Liver (tissue), 9 donors: ENCODE data around the gene SLC25A39. TPM values are rescaled to one million over a fixed set of nuclear protein-coding genes. Genes with fewer than 3 reads are reported as not detected.

Source experiments
- DNase-seq: peaks from one replicate; pipeline ENCODE4 v3.0.0-alpha.2; 2017; ENCODE audit warnings: low spot score
- H3K27ac ChIP-seq, 2 donors: one replicate each; pipeline ENCODE4 v1.7.0; 2013; ENCODE audit warnings: inconsistent platforms in 2 of 2, low read length in 2 of 2, control low read depth in 1 of 2, low read depth in 1 of 2, mild to moderate bottlenecking in 1 of 2
- H3K27me3 ChIP-seq, 4 donors: one replicate each; pipeline versions ENCODE4 v1.6.1 to v1.7.0; 2013; ENCODE audit warnings: low read length in 3 of 4, inconsistent platforms in 1 of 4, mild to moderate bottlenecking in 1 of 4, moderate library complexity in 1 of 4; ENCODE audit not compliant: control insufficient read depth in 4 of 4, insufficient read depth in 4 of 4
- H3K36me3 ChIP-seq, 4 donors: one replicate each; pipeline versions ENCODE4 v1.6.1 to v1.7.0; 2013; ENCODE audit warnings: low read length in 3 of 4, mild to moderate bottlenecking in 3 of 4, low read depth in 1 of 4, moderate library complexity in 1 of 4; ENCODE audit not compliant: control insufficient read depth in 4 of 4, insufficient read depth in 3 of 4
- H3K4me1 ChIP-seq, 4 donors: one replicate each; pipeline versions ENCODE4 v1.6.1 to v1.7.0; 2013; ENCODE audit warnings: low read length in 3 of 4, mild to moderate bottlenecking in 3 of 4, moderate library complexity in 1 of 4; ENCODE audit not compliant: control insufficient read depth in 4 of 4, insufficient read depth in 4 of 4
- H3K4me3 ChIP-seq, 3 donors: one replicate each; pipeline versions ENCODE4 v1.6.1 to v1.7.0; 2013; ENCODE audit warnings: low read length in 3 of 3, control low read depth in 1 of 3, low read depth in 1 of 3, mild to moderate bottlenecking in 1 of 3
- H3K9ac ChIP-seq, 2 donors: one replicate each; pipeline ENCODE4 v1.7.0; 2013; ENCODE audit warnings: low read length in 2 of 2, mild to moderate bottlenecking in 2 of 2, moderate library complexity in 2 of 2, control low read depth in 1 of 2, low read depth in 1 of 2
- H3K9me3 ChIP-seq, 4 donors: one replicate each; pipeline versions ENCODE4 v1.6.1 to v1.7.0; 2013; ENCODE audit warnings: low read length in 3 of 4; ENCODE audit not compliant: control insufficient read depth in 4 of 4
- FOXA1 ChIP-seq: IDR thresholded peaks from 2 replicates; pipeline ENCODE4 v1.6.1; 2016; ENCODE audit warnings: antibody characterized with exemption
- FOXA2 ChIP-seq: IDR thresholded peaks from 2 replicates; pipeline ENCODE4 v1.6.1; 2016; ENCODE audit warnings: antibody characterized with exemption
- HNF4A ChIP-seq, 2 donors: conservative IDR thresholded peaks; 2 replicates each; pipeline ENCODE4 v1.6.1; 2016; ENCODE audit warnings: antibody characterized with exemption in 2 of 2, mild to moderate bottlenecking in 2 of 2
- HNF4G ChIP-seq: IDR thresholded peaks from 2 replicates; pipeline ENCODE4 v1.6.1; 2016; ENCODE audit warnings: antibody characterized with exemption
- NR2F2 ChIP-seq: IDR thresholded peaks from 2 replicates; pipeline ENCODE4 v1.6.1; 2016; ENCODE audit warnings: antibody characterized with exemption
- RAD21 ChIP-seq, 2 donors: IDR thresholded peaks; 2 replicates each; pipeline ENCODE4 v1.6.1; 2016; ENCODE audit warnings: antibody characterized with exemption in 2 of 2, mild to moderate bottlenecking in 2 of 2
- RXRA ChIP-seq, 2 donors: IDR thresholded peaks; 2 replicates each; pipeline ENCODE4 v1.6.1; 2017 to 2018; ENCODE audit warnings: antibody characterized with exemption in 2 of 2, mild to moderate bottlenecking in 1 of 2
- SP1 ChIP-seq: IDR thresholded peaks from 2 replicates; pipeline ENCODE4 v1.6.1; 2018; ENCODE audit warnings: antibody characterized with exemption, mild to moderate bottlenecking
- TAF1 ChIP-seq: conservative IDR thresholded peaks from 2 replicates; pipeline ENCODE4 v1.6.1; 2016; ENCODE audit warnings: antibody characterized with exemption, mild to moderate bottlenecking
- YY1 ChIP-seq: IDR thresholded peaks from 2 replicates; pipeline ENCODE4 v1.6.1; 2016; ENCODE audit warnings: antibody characterized with exemption, mild to moderate bottlenecking
- WGBS: extraction: QIAGEN DNeasy Blood & Tissue Kit; methylation state at CpG from one replicate; pipeline ENCODE4 v1.1.7; 2013; 5-methylcytosine and 5-hydroxymethylcytosine counted together
- polyA plus RNA-seq, 2 donors: library from polyadenylated mRNA; stranded (reverse) in 1 of 2; unstranded in 1 of 2; fragments of 200-250 nt in 1 of 2; fragments of >200 nt in 1 of 2; fragmentation: Nextera tagmentation in 1 of 2; extraction: Ambion mirVana in 1 of 2; gene quantifications; one replicate each; pipeline versions ENCODE4 v1.2.1 to v1.2.3, GENCODE V29; 2013 to 2015
- total RNA-seq, 2 donors: library from RNA; depleted of rRNA; stranded (reverse); fragments of >200 nt; gene quantifications; one replicate each; pipeline ENCODE4 v1.2.3, GENCODE V29; 2014
- TF ChIP-seq, protein P1 (sequence below): IDR thresholded peaks from 2 replicates; pipeline ENCODE4 v1.6.1; 2016; ENCODE audit warnings: antibody characterized with exemption
- TF ChIP-seq, protein P2 (sequence below): fragments of 150-350 bp; IDR thresholded peaks from 2 replicates; pipeline ENCODE4 v1.5.1; 2017; ENCODE audit warnings: improper control_type of control experiment, low read depth, low read length; ENCODE audit not compliant: missing input control
- TF ChIP-seq, protein P3 (sequence below): IDR thresholded peaks from 2 replicates; pipeline ENCODE4 v1.6.1; 2016; ENCODE audit warnings: antibody characterized with exemption, mild to moderate bottlenecking
- donor health status: healthy.
- donor health status: healthy.
- donor health status: healthy.
- donor health status: healthy.
- donor health status: healthy.

The SLC25A39 gene
- total and polyA plus RNA-seq, 4 donors = 62.0 to 395 (median 83.8) TPM

DNA sequence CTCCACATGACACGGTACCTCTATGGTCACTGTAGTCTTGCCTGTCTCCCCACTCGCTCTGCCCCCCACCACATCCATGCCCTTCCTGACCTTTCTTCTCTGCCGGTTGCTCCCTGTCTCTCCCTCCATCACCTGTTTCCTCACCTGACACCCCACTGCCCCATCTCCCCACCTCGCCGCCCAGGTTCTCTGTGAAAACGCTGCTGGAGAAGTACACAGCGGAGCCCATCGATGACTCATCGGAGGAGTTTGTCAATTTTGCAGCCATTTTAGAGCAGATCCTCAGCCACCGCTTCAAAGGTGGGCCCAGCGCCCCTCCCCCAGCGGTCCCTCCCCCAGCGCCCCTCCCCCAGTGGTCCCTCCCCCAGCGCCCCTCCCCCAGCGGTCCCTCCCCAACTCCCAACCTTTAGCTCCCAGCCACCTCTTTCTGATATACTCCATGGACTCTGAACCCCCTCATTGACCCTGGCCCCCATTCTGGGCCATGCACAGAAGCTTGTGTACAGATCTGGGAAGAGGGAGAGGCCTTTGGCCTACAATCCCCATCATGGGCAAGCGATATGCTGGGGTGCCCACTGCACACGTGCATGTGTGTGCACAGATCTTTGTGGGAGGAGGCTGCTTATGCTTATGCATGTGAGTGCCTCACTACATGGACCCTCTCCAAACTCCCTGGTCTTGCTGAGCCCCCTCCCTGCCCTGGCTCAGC lies 12.1 kb downstream of the SLC25A39 start:
- Histone ChIP-seq H3K27me3 (peaks cover 0 to 6% (median 3%) of the 10 kb centered on the region in 4 donors), H3K9me3 (no peaks in the 10 kb centered on the region), H3K4me1 (peaks cover 4 to 11% (median 11%) of the 10 kb centered on the region in 4 donors), H3K36me3 (no peaks in the 10 kb centered on the region), H3K27ac (no peak overlapping the region), H3K9ac (no peak overlapping the region), H3K4me3 (no peak overlapping the region)
- DNase-seq = no peak
- 66% methylated on average over 17 of the region's 17 CpGs for WGBS
- TF ChIP-seq NR2F2 = no peak
- TF ChIP-seq, protein P1, sequence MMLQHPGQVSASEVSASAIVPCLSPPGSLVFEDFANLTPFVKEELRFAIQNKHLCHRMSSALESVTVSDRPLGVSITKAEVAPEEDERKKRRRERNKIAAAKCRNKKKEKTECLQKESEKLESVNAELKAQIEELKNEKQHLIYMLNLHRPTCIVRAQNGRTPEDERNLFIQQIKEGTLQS = no peak
- TF ChIP-seq, protein P2, sequence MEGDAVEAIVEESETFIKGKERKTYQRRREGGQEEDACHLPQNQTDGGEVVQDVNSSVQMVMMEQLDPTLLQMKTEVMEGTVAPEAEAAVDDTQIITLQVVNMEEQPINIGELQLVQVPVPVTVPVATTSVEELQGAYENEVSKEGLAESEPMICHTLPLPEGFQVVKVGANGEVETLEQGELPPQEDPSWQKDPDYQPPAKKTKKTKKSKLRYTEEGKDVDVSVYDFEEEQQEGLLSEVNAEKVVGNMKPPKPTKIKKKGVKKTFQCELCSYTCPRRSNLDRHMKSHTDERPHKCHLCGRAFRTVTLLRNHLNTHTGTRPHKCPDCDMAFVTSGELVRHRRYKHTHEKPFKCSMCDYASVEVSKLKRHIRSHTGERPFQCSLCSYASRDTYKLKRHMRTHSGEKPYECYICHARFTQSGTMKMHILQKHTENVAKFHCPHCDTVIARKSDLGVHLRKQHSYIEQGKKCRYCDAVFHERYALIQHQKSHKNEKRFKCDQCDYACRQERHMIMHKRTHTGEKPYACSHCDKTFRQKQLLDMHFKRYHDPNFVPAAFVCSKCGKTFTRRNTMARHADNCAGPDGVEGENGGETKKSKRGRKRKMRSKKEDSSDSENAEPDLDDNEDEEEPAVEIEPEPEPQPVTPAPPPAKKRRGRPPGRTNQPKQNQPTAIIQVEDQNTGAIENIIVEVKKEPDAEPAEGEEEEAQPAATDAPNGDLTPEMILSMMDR = no peak
- no peak for TF ChIP-seq FOXA1
- TF ChIP-seq RXRA (IDR thresholded peaks at IDR 0.05) = no peak
- TF ChIP-seq TAF1 = no peak
- TF ChIP-seq SP1 = no peak
- TF ChIP-seq RAD21 (IDR thresholded peaks at IDR 0.05) = no peak
- TF ChIP-seq, protein P3, sequence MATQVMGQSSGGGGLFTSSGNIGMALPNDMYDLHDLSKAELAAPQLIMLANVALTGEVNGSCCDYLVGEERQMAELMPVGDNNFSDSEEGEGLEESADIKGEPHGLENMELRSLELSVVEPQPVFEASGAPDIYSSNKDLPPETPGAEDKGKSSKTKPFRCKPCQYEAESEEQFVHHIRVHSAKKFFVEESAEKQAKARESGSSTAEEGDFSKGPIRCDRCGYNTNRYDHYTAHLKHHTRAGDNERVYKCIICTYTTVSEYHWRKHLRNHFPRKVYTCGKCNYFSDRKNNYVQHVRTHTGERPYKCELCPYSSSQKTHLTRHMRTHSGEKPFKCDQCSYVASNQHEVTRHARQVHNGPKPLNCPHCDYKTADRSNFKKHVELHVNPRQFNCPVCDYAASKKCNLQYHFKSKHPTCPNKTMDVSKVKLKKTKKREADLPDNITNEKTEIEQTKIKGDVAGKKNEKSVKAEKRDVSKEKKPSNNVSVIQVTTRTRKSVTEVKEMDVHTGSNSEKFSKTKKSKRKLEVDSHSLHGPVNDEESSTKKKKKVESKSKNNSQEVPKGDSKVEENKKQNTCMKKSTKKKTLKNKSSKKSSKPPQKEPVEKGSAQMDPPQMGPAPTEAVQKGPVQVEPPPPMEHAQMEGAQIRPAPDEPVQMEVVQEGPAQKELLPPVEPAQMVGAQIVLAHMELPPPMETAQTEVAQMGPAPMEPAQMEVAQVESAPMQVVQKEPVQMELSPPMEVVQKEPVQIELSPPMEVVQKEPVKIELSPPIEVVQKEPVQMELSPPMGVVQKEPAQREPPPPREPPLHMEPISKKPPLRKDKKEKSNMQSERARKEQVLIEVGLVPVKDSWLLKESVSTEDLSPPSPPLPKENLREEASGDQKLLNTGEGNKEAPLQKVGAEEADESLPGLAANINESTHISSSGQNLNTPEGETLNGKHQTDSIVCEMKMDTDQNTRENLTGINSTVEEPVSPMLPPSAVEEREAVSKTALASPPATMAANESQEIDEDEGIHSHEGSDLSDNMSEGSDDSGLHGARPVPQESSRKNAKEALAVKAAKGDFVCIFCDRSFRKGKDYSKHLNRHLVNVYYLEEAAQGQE = no peak
- no peak for TF ChIP-seq HNF4A (conservative IDR thresholded peaks at IDR 0.05)
- no peak for TF ChIP-seq FOXA2
- TF ChIP-seq HNF4G = no peak

DNA sequence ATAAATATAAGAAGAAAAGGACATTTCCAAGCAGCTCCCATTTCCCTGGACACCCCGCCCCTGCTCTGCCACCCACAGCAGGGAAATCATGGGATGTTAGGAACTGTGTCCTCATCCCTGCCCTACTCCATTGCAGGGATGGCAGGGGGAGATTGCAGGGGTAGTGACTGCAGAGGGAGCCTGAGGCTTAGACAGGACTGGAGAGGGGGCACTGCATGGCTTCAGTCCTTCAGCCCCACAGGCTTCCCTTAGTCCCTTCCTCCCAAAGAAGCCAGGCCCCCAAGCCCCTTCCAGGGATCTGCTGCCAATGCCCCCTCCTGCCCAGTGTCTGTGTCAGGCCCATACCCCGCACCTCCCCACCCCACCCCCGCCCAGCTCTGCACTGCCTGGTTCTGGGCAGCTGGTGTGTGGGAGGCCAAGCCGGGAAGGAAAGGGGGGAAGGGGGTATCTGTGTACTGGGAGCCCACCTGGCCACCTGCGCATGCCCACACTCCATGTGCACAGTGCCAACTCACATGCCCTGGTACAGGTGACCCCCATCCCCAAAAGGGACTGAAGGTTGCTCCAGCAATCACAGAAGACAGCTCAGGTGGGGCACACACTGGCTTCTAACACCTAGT lies 13.0 kb downstream of the SLC25A39 start:
- peaks cover 0 to 9% (median 5%) of the 10 kb centered on the region in 4 donors for H3K27me3 ChIP-seq
- TF ChIP-seq, protein P3 = no peak
- TF ChIP-seq FOXA1 = no peak
- no peak for TF ChIP-seq YY1
- TF ChIP-seq FOXA2 = no peak
- no peak for TF ChIP-seq HNF4G
- TF ChIP-seq, protein P1 = no peak
- 72% methylated on average over 5 of the region's 5 CpGs for WGBS
- H3K9me3 ChIP-seq = no peaks in the 10 kb centered on the region
- H3K9ac ChIP-seq = no peak overlapping the region
- H3K27ac ChIP-seq = no peak overlapping the region
- H3K4me3 ChIP-seq = no peak overlapping the region
- peaks cover 5 to 15% (median 12%) of the 10 kb centered on the region in 4 donors for H3K4me1 ChIP-seq
- no peaks in the 10 kb centered on the region for H3K36me3 ChIP-seq
- DNase-seq = no peak
